SH-SY5Y (cell line): ENCODE results near the gene AVPI1.

Experiments used
- GATA2 ChIP-seq: IDR thresholded peaks from 2 replicates; pipeline ENCODE4 v1.6.1; 2011; ENCODE audit warnings: mild to moderate bottlenecking, low read depth, low read length
- GATA3 ChIP-seq: IDR thresholded peaks from 2 replicates; pipeline ENCODE4 v1.6.1; 2011; ENCODE audit warnings: low read depth, mild to moderate bottlenecking, low read length, moderate library complexity

DNA sequence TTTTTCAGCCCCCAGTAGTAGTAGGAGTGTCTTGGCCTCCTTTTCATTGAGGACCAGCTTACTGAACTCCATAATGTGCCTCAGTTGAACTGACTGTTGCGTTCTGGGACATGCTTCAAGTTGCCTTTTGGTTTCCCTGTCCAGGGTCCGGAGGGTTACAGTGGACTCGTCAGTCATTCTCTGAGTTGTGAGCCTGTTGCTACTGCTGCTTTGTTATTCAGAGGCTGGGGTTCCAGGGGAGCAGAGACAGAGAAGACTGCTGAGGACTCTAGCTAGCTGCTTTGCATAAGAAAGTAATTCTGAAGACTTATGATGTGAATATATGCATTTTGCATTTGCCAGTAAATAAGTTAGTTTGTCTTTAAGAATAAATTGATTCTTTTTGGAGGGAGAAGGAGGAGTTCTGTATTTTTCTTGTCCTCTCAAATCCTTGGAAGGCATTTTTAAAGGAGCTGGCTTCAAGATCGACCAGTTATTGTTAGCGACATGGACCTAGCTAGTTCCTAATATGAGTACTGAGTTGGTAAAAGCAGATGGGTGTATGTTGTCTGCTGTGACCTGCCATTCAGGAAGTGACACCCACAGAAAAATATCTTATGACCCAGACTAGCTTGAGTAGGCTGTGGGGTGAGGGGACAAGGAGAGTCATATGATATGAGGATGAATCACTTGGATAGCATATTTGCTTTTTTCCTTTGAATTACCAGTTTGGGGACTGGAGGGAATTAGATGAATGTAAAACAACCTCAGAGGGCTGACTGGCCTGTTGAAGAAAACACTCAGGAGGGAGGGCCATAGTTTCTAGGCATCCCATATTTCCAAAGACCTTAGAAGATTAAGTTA, 38.3 kb downstream of the AVPI1 start:
- TF ChIP-seq GATA2 (no peak), GATA3 (no peak)
